Measurements from ENCODE around the gene LCE7A. TPM values are rescaled to one million over a fixed set of nuclear protein-coding genes. Genes with fewer than 3 reads are reported as not detected.

The LCE7A gene
- not detected in 2 replicates for total RNA-seq

GRCh38 chr1:152859696-152860095 is at the start of gene LCE7A:
LCE7A (plus strand) TSS chr1:152859996; CDS start chr1:152860698, 702 bp downstream.

GRCh38 chr1:152811671-152812070 is 48.1 kb upstream of the LCE7A start, which contains the start of gene LCE1B:
LCE1B (plus strand) TSS chr1:152811971; CDS start chr1:152812447, 476 bp downstream.

GRCh38 chr1:152827173-152827572 is 32.6 kb upstream of the LCE7A start, which contains the start of gene LCE1A:
LCE1A (plus strand) TSS chr1:152827473; CDS start chr1:152827473, 0 bp downstream.

GRCh38 chr1:152842556-152842955 is 17.2 kb upstream of the LCE7A start, which contains the start of gene LCE6A:
LCE6A (plus strand) TSS chr1:152842856; CDS start chr1:152843521, 665 bp downstream.

GRCh38 chr1:152878042-152878441 is 18.2 kb downstream of the LCE7A start, which contains the start of gene SMCP:
SMCP (plus strand) TSS chr1:152878322; CDS start chr1:152884423, 6,101 bp downstream.

GRCh38 chr1:152907686-152908601 is 48.1 kb downstream of the LCE7A start, which contains the start of gene IVL:
IVL (plus strand) TSS chr1:152908546; CDS start chr1:152909798, 1,252 bp downstream.

Other genes starting within 250 kb of the LCE7A start
- gene LCE3B, start 246.2 kb upstream of the LCE7A start, total RNA-seq: not detected in 2 replicates
- not detected in 2 replicates for gene LCE3A, start 236.9 kb upstream of the LCE7A start, total RNA-seq
- gene LCE2D, start 196.6 kb upstream of the LCE7A start, total RNA-seq: not detected in 2 replicates
- not detected in 2 replicates for gene LCE2C, start 184.7 kb upstream of the LCE7A start, total RNA-seq
- gene LCE2B, start 173.9 kb upstream of the LCE7A start, total RNA-seq: not detected in 2 replicates
- gene LCE2A, start 161.7 kb upstream of the LCE7A start, total RNA-seq: not detected in 2 replicates
- gene LCE4A, start 151.8 kb upstream of the LCE7A start, total RNA-seq: not detected in 2 replicates
- gene KPRP, start 102.0 kb upstream of the LCE7A start, total RNA-seq: not detected in 2 replicates
- gene LCE1F, start 84.9 kb upstream of the LCE7A start, total RNA-seq: not detected in 2 replicates
- not detected in 2 replicates for gene LCE1E, start 73.7 kb upstream of the LCE7A start, total RNA-seq
- not detected in 2 replicates for gene LCE1D, start 63.3 kb upstream of the LCE7A start, total RNA-seq
- gene LCE1C, start 53.3 kb upstream of the LCE7A start, total RNA-seq: not detected in 2 replicates
- gene LCE1B, start 48.0 kb upstream of the LCE7A start, total RNA-seq: not detected in 2 replicates
- not detected in 2 replicates for gene LCE1A, start 32.5 kb upstream of the LCE7A start, total RNA-seq
- not detected in 2 replicates for gene LCE6A, start 17.1 kb upstream of the LCE7A start, total RNA-seq
- not detected in 2 replicates for gene SMCP, start 18.3 kb downstream of the LCE7A start, total RNA-seq
- gene IVL, start 48.5 kb downstream of the LCE7A start, total RNA-seq: not detected in 2 replicates
- gene SPRR5, start 87.2 kb downstream of the LCE7A start, total RNA-seq: not detected in 2 replicates
- not detected in 2 replicates for gene SPRR4, start 110.7 kb downstream of the LCE7A start, total RNA-seq
- gene SPRR1A, start 124.1 kb downstream of the LCE7A start, total RNA-seq: not detected in 2 replicates
- not detected in 2 replicates for gene SPRR3, start 141.8 kb downstream of the LCE7A start, total RNA-seq
- gene SPRR1B, start 171.2 kb downstream of the LCE7A start, total RNA-seq: not detected in 2 replicates
- gene SPRR2D, start 181.1 kb downstream of the LCE7A start, total RNA-seq: not detected in 2 replicates
- not detected in 2 replicates for gene SPRR2A, start 197.5 kb downstream of the LCE7A start, total RNA-seq
- gene SPRR2B, start 211.6 kb downstream of the LCE7A start, total RNA-seq: not detected in 2 replicates
- not detected in 2 replicates for gene SPRR2E, start 234.5 kb downstream of the LCE7A start, total RNA-seq